HG03280 (cell line): ENCODE measurements around the gene WDR1.

Experiments
- ATAC-seq: cut with Tn5 transposase; IDR thresholded peaks from one replicate; pipeline ENCODE4 v1.9.1; 2021; ENCODE audit warnings: mild to moderate bottlenecking, moderate library complexity; ENCODE audit not compliant: unreplicated experiment

WDR1 gene

DNA sequence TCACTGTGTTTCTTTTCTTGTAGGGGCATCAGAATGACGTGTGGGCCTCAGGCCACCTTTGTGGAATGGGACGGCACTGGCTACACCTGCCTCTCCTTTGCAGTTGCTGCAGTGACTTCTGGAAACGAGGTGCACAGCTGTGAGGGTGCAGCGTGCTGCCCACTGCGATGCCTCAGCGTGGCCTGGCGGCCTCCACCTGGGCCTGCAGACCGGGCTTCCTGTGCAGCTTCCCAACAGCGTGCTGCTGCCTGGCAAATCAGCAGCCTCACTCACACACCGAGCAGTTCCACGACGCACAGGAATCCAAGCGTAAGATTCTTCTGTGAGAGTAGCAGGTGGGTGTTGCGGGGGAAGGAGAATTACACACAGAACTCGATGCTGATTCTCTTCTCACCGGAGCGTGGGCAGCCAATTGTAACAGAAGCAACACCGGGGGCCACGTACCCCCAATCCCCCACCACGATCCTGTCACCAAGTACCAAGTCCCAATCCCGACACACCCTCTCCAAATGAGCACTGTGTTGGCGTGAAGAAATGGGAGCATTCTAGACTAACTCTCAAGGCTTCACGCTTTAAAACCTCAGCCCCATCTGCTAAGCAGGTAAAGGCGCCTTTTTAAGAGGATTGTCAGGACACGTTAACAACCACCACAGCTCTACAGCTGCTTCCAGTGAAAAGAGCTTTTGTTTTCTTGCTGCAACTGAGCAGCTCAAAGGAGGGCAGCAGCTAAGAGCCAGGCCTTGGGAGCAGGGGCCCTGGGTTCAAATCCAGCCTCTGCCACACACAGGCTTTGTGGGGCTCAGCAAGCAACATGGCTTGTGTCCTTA lies 16.9 kb downstream of the WDR1 start:
- no peak for ATAC-seq

DNA sequence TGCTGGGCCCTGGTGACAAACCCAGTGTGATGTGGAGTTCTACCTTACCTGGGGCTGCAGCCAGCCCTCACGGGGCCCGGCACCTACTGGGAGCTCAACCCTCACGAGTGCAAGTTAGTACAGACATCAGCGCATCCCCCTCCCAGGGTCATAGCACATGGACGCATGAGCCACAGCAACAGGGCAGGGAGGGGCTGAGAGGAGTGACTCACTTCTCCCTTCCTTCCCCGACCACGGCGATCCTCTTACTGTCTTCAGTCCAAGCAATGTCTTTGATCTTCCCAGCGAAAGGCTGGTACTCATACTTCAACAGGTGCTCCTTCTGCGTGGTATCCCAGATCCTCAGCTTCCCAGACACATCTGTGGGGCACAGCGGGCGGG lies 17.8 kb downstream of the WDR1 start:
- ATAC-seq, result no peak

DNA sequence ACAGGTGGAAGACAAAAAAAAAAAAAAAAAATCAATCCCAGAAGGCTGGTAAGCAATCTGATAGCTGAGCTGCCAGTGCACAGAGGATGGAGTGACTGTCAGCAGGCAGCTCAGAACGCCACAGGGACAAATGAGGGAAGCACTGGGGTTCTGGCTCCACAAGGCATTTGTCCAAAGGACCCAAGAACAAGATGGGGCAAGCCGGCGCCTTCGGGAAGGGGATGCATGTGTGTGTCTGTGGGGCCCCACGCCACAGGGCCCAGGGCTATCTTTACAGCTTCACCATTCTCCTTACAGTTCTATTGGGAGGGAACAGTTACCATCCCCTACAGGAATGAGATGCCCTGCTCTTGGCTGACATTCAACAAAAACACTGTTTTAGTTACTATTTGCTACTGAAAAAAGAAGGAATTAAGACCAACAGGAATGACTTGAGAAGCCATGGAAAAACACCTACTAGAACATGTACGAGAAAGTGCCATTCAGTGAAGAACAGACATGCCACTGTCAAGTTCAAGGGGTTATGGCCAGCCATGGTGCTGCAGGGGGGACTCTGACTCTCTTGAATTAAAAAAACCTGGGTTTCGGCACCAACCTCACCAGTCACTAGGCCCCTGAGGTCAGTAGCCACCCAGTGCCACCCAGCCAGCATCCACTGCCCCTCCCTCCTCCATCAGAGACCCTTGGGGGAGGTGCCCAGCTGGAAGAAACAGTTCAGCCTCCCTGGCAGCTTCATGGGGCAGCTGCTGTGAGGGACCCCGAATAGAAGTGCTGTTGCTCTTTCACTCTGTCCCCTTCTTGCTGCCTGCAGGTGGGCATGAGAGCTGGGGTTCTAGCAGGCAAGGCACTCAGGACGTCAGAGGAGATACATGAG lies 18.5 kb downstream of the WDR1 start:
- no peak for ATAC-seq

DNA sequence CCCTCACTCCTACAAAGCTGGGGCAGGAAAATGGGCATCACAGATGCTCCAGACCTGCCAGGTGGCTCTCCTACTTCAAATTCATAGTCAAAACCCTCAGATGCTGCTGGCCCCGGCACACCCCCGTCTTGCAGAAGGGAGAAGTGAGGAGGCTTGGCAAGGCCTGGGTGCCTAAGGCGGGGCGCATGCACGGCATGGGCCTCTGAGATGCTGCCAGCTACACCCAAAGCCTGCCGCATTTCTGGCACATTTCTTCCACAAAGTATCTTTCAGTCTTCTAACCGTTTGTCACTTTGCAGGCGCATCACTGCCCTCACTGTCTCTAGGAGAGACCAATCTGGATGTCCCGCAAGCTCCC lies 19.6 kb downstream of the WDR1 start:
- no peak for ATAC-seq

DNA sequence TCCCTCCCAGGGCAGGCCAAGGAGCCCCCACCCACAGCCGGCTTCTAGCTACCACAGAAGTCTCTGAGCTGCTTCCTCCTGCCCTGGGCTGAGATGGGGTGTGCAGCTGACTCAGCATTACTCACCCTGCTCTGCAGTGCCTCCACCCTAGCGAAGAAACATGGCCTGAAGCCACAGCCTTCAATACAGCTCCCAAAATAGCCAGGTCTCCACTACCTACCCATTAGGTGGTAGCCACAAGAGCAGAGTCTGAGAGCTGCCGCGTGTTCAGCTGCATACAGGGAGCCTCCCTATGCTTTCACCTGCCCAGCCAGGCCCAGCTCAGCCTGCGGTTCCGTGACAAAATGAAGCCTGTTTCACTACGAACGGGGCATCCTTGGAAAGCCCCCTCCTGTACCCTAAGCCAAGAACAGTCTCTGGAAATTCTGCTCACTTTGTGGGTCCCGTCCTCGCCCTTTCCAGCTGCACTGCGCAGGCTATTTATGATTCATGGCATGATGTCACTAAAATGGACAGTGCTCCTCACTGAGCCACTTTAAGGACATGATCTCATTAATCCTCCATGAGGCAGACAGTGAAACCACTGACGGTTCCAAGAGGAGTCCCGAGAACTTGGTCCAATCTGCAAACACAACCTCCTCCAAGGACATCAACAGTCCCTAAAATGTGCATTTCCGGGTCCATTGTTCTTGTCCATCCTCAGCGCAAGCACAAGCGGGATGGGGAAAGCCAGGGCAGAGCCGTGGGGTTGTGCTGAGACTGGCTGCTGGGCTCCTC lies 20.2 kb downstream of the WDR1 start:
- peak; percentile 57 for ATAC-seq

DNA sequence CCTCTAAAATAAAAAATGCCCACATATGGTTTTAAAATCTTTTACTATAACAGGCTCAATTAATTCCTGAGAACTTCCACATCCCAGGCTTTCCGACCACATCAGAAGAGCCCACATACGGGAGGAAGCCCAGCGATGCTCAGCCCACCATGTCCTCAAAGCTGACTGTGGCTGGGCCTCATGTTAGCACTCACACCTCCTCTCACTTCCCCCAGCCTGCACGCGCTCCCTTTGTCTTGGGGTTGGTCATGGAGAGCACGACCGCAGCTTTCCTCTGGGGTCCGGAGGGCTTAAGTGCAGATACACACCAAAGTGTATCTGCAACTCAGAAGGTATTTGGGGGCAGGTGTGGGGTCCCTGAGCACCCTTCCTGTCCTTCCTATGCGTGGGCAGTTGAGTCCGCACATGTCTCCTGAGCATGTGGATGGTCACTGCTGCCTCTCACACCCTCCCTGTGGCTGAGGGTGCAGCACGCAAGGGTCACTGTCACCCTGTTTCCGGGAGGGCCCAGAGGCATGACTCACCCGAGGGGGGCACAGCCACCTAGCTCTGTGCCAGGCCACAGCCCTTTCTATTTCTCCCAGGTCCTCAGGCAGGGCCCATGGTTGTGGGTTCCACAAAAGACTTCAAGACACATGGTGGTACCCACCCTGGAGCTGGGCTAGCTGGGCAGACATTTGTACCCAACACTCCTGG lies 21.2 kb downstream of the WDR1 start:
- no peak for ATAC-seq

DNA sequence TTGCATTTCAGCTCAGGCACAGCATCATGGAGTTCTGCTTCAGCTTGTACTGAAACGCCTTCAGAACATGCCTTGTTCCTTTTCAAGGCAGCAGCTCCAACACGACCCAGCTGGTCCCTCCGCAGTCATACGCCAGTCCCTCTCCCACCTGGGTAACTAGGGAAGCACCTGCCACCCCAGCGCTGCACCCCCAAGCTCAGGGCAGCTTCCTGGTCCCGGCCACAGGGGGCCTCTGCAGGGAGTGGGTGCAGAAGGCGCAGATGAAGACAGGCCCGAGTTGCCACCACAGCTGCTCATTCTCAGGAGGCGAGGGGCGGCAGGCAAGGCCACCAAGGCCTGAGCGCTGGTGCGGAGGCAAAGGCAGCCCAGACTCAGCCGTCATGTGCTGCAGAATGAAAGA lies 21.8 kb downstream of the WDR1 start:
- no peak for ATAC-seq

DNA sequence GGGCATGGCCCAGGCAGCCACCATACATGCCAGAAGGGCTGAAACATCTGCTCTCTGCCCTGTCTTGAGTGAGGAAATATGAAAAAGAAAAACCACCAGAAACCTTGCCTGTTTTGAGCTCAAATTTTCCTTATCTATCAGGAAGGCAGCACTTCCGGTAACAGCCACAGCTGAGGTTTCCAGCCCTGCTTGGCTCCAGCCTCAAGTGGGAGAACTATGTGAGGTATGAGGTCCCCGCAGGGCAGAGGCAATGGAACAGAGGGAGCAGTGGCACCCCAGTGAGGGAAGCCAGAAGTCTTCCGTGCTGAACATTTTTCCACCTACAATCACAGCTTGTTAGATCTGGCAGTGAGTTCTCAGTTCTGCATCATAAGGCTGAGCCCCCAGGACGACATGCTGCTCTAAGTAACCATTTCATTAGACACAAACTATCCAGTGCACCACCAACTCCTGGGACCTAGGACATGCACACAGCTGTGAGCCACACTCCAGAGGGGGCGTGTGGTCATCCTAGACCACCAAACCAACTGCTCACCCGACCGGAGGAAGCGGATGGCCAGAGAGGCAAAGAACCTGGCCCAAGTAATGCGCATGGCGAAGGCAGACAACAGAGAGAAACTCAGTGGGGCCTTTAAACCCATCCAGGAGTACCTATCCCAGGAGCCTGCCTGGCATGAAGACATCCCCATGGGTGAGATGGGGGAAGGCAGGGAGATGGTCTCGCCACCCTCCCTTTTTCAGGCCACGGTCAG lies 22.6 kb downstream of the WDR1 start:
- ATAC-seq, result no peak

DNA sequence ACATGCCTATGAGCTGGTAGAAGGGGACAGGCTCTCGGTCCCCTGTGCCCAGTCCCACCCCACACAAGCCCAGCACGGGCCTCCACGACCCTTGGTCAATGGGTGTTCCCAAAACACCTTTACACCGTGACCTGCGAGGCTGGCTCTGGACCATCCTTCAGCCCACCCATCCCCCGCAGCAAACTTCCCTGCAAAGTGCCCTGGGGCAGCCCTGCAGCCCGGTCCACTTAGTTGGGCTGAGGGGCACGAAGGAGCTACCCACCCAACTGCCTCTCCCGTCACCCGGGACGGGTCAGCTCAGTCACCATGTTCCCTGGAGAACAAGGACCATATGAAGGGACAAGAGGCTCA lies 23.4 kb downstream of the WDR1 start:
- ATAC-seq, result no peak

DNA sequence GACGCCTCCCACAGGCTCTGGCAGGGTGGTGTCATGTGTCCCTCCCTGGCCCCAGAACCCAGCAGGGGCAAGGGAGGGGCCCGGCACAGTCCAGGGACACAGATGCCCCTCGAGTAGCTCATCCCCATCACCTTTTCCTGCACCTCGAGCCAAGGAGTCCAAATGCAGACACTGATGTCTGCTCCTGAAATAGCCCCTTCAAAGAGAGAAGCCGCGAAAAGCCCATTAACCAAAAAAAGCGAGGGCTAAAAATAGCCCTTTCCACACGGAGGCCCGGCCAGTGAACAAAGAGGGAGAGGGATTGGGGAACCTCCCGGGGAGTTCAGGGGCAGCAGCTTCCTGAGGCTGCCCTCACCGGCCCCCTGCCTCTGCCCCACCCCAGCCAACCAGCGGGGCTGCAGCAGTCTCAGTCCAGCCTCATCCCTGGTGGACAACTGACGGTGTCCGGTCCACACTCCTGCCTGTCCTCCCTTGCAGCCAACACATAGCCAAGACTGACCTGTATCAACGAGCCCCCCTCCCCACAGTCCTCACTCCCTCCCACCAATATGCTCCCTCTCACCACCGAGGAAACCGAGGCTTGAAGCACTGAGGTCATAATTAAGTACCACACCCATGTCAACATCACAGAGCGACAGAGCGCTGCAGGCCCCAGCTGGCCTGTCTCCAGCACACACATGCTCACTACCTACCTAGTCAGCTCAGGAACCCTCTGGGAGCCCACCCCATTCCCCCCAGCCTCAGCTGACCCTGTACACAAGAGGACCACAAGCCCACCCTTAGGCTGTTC lies 23.9 kb downstream of the WDR1 start:
- no peak for ATAC-seq

DNA sequence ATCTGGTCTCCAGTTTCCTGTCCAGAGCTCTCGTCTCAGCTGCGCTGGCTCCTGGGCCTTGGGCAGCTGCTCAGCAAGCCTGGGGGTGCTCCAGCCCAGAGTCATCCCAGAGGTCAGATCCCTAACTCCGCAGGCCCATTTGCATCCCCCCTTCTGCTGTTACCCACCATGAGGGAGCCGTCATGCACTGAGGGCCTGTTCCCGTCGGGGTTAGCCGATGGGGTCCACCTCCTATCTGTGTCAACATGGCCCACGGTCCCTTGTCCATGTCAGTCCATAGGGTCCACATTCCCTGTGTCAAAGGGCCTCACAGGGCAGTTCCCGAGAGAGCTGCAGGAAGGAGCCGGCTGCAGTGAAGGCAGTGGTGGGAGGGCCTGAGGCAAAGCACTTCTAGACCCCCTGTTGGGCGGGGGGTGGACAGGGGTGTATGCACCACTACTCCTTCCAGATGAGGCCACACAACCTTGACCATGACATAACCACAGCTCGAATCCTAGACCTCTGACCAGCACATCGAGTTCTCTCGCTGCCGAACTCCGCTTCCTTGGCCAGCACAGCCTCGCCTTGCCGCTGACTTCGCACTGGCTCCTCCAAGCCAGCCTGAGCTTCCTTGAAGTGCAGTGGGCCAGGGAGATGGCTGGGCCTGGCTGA lies 24.9 kb downstream of the WDR1 start:
- ATAC-seq, result no peak

DNA sequence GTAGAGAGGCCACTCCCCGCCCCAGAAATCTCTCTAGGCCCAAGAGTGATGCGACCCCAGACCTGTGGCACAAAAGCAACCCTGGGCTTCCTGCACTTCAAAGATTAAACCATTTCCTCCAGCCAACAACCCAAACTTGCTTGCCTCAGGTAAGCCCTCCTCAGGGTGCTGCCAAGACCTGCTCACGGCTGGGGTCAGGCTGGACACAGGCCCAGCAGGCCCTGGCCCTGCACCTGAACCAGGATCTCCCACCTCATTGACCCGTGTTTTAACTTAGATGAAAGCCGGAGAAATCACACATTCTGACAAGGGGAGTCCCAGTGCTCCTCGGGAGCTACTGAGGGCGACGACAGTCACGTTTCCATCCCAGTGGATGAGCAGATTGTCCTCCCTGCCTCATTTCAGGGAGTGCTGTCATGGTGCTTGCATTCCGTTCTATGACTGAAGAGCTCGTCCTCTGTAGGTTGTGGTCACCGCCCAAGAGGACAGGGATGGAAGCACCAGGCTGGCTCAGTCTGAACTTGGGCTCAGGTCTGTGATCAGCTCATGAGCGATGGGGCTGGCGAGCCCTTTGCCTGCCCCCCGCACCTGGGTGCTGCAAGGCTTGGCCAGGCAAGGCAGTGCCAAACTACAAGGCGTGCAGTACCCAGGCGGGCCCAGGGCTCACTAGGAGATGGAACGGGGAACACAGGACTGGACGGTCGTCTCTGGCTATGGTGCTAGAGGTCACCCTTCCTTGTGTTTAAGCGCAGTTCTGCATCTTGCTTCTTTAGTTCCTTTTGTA lies 25.9 kb downstream of the WDR1 start:
- ATAC-seq, result no peak

DNA sequence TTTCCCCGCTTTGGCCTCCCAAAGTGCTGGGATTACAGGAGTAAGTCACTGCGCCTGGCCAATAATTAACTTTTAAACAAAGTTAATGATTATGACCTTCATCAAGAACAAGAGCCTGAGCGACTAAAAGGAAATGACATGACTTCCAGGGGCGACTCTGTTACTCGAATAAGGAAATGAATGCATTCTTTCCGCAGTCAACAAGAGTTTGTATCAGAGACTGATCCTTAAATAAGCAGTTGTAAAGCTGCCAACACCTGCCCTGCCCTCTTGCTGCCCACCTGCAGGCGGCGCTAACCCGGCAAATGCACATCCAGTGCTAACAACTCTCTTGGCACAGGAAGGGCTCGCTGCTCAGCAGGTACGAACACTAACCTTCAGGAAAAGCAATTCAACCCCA lies 27.3 kb downstream of the WDR1 start:
- ATAC-seq, result no peak

DNA sequence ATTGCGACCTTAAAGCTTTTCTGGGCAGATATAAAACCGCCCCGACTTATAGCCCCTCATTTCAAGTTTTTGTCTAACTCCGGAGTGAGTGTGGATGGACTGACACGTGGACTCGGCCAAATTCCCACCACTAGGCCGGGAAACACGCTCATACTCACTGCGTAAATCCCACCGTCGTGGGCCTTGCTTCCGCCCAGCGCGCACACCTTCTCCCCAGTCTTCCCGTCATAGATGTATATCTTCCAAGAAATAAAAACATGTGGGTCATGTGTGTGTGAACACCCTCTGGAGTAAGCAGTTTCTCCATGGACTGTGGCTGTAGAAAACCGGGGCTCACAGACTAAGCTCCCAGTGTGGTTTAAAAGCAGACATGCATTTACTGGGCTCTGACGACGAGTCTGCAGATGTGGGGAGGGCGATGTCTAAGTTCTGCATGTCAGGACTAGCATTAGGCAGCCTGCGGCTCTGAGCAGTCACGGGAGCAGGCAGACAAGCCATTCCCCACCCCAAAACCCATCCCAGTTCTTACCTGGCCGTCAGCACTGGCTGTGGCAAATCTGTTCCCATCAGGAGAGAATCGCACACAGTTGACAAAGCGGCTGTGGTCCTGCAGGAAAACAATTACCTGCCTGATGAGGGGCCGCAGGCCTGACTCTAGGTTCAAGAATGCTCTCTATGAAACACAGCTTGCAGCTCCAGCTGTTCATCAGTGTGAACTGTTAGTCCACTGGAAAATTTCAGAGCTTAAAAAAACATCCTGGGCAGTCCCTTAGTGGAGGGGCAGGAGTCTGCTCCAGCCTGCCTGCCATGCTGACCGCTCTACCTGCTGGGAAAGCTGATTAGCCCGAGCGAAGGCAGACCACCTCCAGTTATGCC lies 28.2 kb downstream of the WDR1 start:
- no peak for ATAC-seq

DNA sequence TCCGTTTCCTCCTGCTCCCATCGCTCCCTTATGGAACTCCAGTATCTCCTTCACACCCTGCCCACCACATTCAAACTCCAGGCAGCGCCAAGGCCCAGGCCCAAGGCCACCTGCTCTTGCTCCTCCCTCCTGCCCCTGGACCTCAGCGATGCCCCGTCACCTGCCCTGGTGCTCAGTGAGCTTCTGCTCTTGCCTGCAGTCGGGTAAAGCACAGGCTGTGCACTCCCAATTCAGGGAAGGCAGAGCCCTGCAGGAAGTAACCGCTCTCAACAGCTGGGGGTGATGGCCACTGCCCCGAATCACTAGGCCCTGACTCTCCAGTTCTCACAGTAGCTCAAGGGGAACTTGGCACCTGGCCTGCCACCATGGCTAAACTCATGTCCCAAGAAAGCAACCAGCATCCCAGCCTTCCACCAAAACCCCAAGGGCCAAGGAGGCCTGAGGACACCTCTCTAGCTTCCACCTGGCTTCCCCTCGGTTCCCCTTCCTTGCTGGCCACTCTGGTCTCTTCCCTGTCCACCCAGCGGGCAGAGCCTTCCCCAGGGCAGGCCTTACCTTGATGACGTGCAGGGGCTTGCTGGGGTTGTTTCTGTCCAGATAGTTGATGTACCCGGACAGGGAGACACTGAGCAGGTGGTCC lies 29.3 kb downstream of the WDR1 start:
- no peak for ATAC-seq

DNA sequence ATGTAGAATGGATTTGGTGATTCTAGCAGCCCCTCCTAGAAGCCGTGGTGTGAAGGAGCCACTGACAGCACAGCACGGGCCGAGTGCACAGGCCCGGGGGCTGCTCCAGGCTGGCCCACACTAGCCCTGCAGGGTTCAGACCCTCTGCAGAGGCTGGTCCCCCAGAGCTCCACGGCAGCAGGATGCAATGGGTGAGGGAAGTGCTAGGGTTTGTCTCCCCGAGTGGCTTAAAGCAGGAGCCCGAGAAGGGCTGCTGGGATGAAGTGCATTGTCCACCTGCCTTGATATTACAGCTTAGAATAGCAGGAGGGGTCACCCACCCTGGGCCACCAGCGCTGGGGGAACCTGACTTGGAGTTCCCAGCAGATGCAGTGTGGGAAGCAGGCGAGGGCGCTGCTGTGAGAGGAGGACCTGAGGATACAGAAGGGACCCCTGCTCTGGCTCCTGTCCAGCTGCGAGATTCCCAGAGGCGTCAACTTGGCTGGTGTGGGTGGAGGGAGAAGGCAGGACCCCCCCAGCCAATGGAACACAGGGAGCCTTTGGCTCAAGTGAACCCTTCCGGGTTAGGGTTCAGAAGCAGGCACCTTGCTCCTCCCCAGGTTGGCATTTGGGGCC lies 30.0 kb downstream of the WDR1 start:
- no peak for ATAC-seq
